HepG2 (cell line): ENCODE results near the gene MPP1. TPM values are rescaled to one million over a fixed set of nuclear protein-coding genes. Genes with fewer than 3 reads are reported as not detected.

Source experiments
- ELF3 ChIP-seq: IDR thresholded peaks from 2 replicates; pipeline ENCODE4 v1.6.1; 2016; ENCODE audit warnings: missing genetic modification reagents, missing compliant biosample characterization
- HNRNPLL ChIP-seq: fragments of 200-400 bp; formaldehyde crosslinking; IDR thresholded peaks from 2 replicates; pipeline ENCODE4 v1.6.1; 2017; ENCODE audit warnings: mild to moderate bottlenecking, low read depth, low read length; ENCODE audit not compliant: poor library complexity, severe bottlenecking
- KLF6 ChIP-seq: IDR thresholded peaks from 2 replicates; pipeline ENCODE4 v1.8.0; 2016; ENCODE audit warnings: missing biosample characterization, missing genetic modification reagents
- NPAS2 ChIP-seq: sonication (generic); formaldehyde crosslinking; IDR thresholded peaks from 2 replicates; pipeline ENCODE4 v1.8.0; 2022; ENCODE audit warnings: mild to moderate bottlenecking, missing genetic modification reagents, borderline replicate concordance
- NR1H2 ChIP-seq: sonication (generic); formaldehyde crosslinking; IDR thresholded peaks from 2 replicates; pipeline ENCODE4 v1.8.1; 2022; ENCODE audit warnings: low read depth, missing genetic modification reagents, borderline replicate concordance
- SP2 ChIP-seq: sonication (generic); formaldehyde crosslinking; IDR thresholded peaks from 2 replicates; pipeline ENCODE4 v1.5.1; 2020; ENCODE audit warnings: mild to moderate bottlenecking, missing genetic modification reagents
- YEATS2 ChIP-seq: sonication (generic); formaldehyde crosslinking; IDR thresholded peaks from 2 replicates; pipeline ENCODE4 v1.4.0; 2020; ENCODE audit warnings: missing genetic modification reagents, borderline replicate concordance
- ZC3H4 ChIP-seq: sonication (generic); formaldehyde crosslinking; IDR thresholded peaks from 2 replicates; pipeline ENCODE4 v1.4.0; 2020; ENCODE audit warnings: missing genetic modification reagents, borderline replicate concordance
- ZNF143 ChIP-seq: sonication (generic); formaldehyde crosslinking; IDR thresholded peaks from 2 replicates; pipeline ENCODE4 v1.4.0; 2020; ENCODE audit warnings: missing genetic modification reagents
- ZNF354B ChIP-seq: sonication (generic); formaldehyde crosslinking; IDR thresholded peaks from 2 replicates; pipeline ENCODE4 v1.8.0; 2022; ENCODE audit warnings: mild to moderate bottlenecking, missing genetic modification reagents
- ZNF891 ChIP-seq: sonication (generic); formaldehyde crosslinking; IDR thresholded peaks from 2 replicates; pipeline ENCODE4 v1.5.0; 2020; ENCODE audit warnings: mild to moderate bottlenecking, missing genetic modification reagents
- polyA plus RNA-seq, 8 experiments: library from polyadenylated mRNA; depleted of rRNA in 3 of 8; stranded (reverse) in 7 of 8; unstranded in 1 of 8; fragments of >200 nt; fragmentation: Illumina TruSeq in 4 of 8; extraction: Trizol in 4 of 8; gene quantifications; 2 replicates each; pipeline versions ENCODE4 v1.2.1 to v1.2.3, GENCODE V29; 2011 to 2016; ENCODE audit warnings: low read depth in 4 of 8, missing spikeins in 1 of 8, mixed read lengths in 1 of 8; ENCODE audit not compliant: insufficient read depth in 1 of 8
- total RNA-seq, 5 experiments: library from RNA; depleted of rRNA; stranded (reverse); fragments of >200 nt; fragmentation: Illumina TruSeq; extraction: Trizol; gene quantifications; 2 replicates each; pipeline ENCODE4 v1.2.3, GENCODE V29; 2016; ENCODE audit warnings: low read depth in 1 of 5
- TF ChIP-seq, protein P1 (sequence below): sonication (generic); formaldehyde crosslinking; conservative IDR thresholded peaks from 2 replicates; pipeline ENCODE4 v1.8.0; 2022; ENCODE audit warnings: mild to moderate bottlenecking, moderate library complexity, missing genetic modification reagents
- TF ChIP-seq, protein P2 (sequence below): sonication (generic); formaldehyde crosslinking; IDR thresholded peaks from 2 replicates; pipeline ENCODE4 v1.5.1; 2020; ENCODE audit warnings: mild to moderate bottlenecking, missing genetic modification reagents, moderate library complexity
- TF ChIP-seq, protein P3 (sequence below): sonication (generic); formaldehyde crosslinking; IDR thresholded peaks from 2 replicates; pipeline ENCODE4 v1.5.0; 2020; ENCODE audit warnings: mild to moderate bottlenecking, missing genetic modification reagents, borderline replicate concordance

The MPP1 gene
- total and polyA plus RNA-seq, 2 of the 13 experiments (the other 11 are each of a cell fraction or from before 2014, with no cell fraction given) = 7.8 to 8.1 TPM

DNA sequence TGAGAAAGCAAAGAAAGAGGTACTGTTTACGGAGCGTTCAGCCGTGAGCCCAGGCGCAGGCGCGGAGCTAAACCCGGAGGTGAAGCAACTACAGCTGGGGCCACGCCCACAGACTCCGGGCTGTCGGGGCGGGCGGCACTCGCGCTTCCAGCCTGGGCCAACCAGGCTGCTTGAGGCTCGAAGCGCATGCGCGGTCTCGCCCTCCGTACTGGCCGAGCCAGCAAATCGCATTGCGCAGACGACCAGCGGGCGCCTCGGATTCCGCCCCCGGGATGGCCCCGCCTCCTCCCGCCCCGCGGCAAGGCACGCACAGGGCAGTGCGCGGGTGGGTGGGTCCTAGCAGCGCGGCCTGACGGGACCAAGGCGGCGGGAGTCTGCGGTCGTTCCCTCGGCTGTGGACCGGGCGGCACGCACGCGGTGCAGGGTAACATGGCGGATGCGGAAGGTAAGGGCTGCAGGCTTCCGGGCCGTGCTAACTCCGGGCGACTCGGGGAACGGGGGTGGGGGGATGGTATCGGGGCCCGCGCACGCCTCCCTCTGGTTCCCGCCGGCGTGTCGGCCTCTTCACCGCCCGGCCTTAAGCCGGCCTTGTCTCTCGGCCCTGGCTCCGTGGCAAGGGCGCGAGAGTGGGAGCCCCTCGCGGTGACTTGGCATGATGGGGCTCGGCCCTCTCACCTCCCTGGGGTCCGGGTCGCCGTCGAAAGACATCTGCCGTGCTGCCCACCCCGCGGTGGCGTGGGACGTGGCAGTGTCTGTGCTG lies 42.6 kb downstream of the MPP1 start, which contains the start of gene DKC1 (continued):
- TF ChIP-seq, protein P1, sequence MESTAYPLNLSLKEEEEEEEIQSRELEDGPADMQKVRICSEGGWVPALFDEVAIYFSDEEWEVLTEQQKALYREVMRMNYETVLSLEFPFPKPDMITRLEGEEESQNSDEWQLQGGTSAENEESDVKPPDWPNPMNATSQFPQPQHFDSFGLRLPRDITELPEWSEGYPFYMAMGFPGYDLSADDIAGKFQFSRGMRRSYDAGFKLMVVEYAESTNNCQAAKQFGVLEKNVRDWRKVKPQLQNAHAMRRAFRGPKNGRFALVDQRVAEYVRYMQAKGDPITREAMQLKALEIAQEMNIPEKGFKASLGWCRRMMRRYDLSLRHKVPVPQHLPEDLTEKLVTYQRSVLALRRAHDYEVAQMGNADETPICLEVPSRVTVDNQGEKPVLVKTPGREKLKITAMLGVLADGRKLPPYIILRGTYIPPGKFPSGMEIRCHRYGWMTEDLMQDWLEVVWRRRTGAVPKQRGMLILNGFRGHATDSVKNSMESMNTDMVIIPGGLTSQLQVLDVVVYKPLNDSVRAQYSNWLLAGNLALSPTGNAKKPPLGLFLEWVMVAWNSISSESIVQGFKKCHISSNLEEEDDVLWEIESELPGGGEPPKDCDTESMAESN = peak; percentile 56; the same call in 1 of the 2 replicates
- TF ChIP-seq SP2 (CRISPR knock-in tag) = peak; percentile 76
- no peak for TF ChIP-seq ZNF891 (CRISPR knock-in tag)
- 0 out of 2 replicates have a peak, but pooled peaks have one; percentile 39 for TF ChIP-seq YEATS2 (CRISPR knock-in tag)
- TF ChIP-seq ZNF354B (CRISPR knock-in tag) = no peak
- peak; percentile 48; the same call in 1 of the 2 replicates for TF ChIP-seq ELF3
- TF ChIP-seq, protein P2, sequence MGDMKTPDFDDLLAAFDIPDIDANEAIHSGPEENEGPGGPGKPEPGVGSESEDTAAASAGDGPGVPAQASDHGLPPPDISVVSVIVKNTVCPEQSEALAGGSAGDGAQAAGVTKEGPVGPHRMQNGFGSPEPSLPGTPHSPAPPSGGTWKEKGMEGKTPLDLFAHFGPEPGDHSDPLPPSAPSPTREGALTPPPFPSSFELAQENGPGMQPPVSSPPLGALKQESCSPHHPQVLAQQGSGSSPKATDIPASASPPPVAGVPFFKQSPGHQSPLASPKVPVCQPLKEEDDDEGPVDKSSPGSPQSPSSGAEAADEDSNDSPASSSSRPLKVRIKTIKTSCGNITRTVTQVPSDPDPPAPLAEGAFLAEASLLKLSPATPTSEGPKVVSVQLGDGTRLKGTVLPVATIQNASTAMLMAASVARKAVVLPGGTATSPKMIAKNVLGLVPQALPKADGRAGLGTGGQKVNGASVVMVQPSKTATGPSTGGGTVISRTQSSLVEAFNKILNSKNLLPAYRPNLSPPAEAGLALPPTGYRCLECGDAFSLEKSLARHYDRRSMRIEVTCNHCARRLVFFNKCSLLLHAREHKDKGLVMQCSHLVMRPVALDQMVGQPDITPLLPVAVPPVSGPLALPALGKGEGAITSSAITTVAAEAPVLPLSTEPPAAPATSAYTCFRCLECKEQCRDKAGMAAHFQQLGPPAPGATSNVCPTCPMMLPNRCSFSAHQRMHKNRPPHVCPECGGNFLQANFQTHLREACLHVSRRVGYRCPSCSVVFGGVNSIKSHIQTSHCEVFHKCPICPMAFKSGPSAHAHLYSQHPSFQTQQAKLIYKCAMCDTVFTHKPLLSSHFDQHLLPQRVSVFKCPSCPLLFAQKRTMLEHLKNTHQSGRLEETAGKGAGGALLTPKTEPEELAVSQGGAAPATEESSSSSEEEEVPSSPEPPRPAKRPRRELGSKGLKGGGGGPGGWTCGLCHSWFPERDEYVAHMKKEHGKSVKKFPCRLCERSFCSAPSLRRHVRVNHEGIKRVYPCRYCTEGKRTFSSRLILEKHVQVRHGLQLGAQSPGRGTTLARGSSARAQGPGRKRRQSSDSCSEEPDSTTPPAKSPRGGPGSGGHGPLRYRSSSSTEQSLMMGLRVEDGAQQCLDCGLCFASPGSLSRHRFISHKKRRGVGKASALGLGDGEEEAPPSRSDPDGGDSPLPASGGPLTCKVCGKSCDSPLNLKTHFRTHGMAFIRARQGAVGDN (CRISPR knock-in tag) = peak; percentile 89
- TF ChIP-seq, protein P3, sequence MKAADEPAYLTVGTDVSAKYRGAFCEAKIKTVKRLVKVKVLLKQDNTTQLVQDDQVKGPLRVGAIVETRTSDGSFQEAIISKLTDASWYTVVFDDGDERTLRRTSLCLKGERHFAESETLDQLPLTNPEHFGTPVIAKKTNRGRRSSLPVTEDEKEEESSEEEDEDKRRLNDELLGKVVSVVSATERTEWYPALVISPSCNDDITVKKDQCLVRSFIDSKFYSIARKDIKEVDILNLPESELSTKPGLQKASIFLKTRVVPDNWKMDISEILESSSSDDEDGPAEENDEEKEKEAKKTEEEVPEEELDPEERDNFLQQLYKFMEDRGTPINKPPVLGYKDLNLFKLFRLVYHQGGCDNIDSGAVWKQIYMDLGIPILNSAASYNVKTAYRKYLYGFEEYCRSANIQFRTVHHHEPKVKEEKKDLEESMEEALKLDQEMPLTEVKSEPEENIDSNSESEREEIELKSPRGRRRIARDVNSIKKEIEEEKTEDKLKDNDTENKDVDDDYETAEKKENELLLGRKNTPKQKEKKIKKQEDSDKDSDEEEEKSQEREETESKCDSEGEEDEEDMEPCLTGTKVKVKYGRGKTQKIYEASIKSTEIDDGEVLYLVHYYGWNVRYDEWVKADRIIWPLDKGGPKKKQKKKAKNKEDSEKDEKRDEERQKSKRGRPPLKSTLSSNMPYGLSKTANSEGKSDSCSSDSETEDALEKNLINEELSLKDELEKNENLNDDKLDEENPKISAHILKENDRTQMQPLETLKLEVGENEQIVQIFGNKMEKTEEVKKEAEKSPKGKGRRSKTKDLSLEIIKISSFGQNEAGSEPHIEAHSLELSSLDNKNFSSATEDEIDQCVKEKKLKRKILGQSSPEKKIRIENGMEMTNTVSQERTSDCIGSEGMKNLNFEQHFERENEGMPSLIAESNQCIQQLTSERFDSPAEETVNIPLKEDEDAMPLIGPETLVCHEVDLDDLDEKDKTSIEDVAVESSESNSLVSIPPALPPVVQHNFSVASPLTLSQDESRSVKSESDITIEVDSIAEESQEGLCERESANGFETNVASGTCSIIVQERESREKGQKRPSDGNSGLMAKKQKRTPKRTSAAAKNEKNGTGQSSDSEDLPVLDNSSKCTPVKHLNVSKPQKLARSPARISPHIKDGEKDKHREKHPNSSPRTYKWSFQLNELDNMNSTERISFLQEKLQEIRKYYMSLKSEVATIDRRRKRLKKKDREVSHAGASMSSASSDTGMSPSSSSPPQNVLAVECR = peak; percentile 84
- TF ChIP-seq HNRNPLL = peak; percentile 66
- TF ChIP-seq NPAS2 (CRISPR knock-in tag) = no peak
- peak; percentile 76 for TF ChIP-seq ZNF143 (CRISPR knock-in tag)
- TF ChIP-seq KLF6 = no peak; the same call in none of the 2 replicates
- TF ChIP-seq ZC3H4 (CRISPR knock-in tag) = no peak
- TF ChIP-seq NR1H2 (CRISPR knock-in tag) = no peak
